Neural progenitor cell (in vitro differentiated cells): Measurements from ENCODE around the gene ZNF500.

Experiments used
- CTCF ChIP-seq: fragments of 200-600 bp; sonication (generic); IDR thresholded peaks from 2 replicates; pipeline ENCODE4 v1.5.1; 2017; ENCODE audit warnings: antibody characterized with exemption, mild to moderate bottlenecking
- EZH2 ChIP-seq: fragments of 200-600 bp; sonication (generic); IDR thresholded peaks from 2 replicates; pipeline ENCODE4 v1.6.1; 2017; ENCODE audit warnings: antibody characterized with exemption, mild to moderate bottlenecking, moderate library complexity
- EZH2phosphoT487 ChIP-seq: fragments of 200-600 bp; sonication (generic); IDR thresholded peaks from 2 replicates; pipeline ENCODE4 v1.6.1; 2017; ENCODE audit warnings: antibody characterized with exemption

- TF ChIP-seq CTCF: no peak
- TF ChIP-seq EZH2: no peak
- no peak for TF ChIP-seq EZH2phosphoT487
Measured at GRCh38 chr16:4700380-4700996, 66.5 kb downstream of the ZNF500 start.
